Umbilical cord (tissue), 2 donors: ENCODE results near the gene THSD1. TPM values are rescaled to one million over a fixed set of nuclear protein-coding genes. Genes with fewer than 3 reads are reported as not detected.
A peak's percentile ranks its signal among the peaks of the same experiment; 100 is the strongest.

Experiments
- DNase-seq: peaks from one replicate; pipeline ENCODE4 v3.0.0-alpha.2; 2015; ENCODE audit warnings: low spot score
- total RNA-seq: library from RNA; depleted of rRNA; stranded (reverse); fragments of >200 nt; gene quantifications from one replicate; pipeline ENCODE4 v1.2.3, GENCODE V29; 2014; ENCODE audit warnings: low replicate concordance; ENCODE audit not compliant: insufficient read depth

Gene THSD1
- total RNA-seq, result 8.4 TPM

DNA sequence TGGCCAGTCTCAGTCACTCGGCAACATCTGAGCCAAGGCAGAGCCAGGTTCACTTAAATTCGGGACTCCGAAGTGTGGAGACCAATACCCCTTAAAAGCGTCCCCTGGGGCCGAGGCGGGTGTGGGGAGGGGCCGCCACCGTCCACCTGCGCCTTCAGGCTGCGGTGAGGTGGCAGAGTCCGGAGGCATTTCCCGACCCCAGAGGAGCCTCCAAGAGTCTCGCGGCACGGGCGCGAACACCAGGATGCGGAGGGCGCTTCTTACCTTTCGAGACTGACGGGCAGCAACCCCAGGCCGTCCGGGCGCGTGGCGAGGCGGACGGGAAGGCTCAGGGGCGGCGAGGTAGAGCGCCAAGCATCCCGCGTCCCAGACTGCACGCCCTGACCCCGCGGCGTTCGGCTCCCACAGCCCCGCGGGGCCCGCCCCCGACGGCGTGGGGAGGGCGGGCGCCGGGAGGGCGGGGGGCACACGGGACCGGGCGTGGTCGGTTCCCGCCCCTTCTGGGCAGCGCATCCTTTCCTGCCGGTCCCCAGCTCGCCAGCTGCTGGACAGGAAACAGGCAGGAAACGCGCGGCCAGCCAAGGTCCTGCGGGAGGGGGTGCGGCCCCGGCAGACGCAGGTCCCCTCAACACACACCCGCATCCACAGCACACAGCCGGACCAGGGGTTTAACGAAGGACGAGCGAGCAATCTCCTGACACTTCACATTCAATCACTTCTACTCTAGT, at the start of gene THSD1:
THSD1 (minus strand) TSS at position 406 of the 728 bp plus-strand sequence. CDS start 3,572 bp downstream, outside the sequence.
- peak; percentile 40 for DNase-seq

DNA sequence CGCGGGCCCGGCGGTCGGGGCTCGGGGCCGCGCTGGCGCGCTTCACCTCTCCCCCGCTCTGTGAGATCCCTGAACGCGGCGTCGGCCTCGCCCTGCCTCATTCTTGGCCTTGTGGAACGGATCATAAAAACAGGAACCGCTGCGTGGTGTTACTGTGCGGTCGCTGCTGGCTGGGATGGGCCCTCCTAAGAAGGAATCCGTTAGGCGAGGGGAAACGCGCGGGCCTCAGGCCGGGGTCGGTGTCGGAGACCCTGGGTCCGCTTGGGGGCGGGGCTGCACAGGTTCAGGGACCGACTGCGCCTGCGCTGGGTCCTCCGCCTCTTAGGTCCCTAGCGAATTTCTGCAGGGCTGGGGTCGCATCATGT, 49.7 kb upstream of the THSD1 start:
- peak; percentile 82 for DNase-seq

DNA sequence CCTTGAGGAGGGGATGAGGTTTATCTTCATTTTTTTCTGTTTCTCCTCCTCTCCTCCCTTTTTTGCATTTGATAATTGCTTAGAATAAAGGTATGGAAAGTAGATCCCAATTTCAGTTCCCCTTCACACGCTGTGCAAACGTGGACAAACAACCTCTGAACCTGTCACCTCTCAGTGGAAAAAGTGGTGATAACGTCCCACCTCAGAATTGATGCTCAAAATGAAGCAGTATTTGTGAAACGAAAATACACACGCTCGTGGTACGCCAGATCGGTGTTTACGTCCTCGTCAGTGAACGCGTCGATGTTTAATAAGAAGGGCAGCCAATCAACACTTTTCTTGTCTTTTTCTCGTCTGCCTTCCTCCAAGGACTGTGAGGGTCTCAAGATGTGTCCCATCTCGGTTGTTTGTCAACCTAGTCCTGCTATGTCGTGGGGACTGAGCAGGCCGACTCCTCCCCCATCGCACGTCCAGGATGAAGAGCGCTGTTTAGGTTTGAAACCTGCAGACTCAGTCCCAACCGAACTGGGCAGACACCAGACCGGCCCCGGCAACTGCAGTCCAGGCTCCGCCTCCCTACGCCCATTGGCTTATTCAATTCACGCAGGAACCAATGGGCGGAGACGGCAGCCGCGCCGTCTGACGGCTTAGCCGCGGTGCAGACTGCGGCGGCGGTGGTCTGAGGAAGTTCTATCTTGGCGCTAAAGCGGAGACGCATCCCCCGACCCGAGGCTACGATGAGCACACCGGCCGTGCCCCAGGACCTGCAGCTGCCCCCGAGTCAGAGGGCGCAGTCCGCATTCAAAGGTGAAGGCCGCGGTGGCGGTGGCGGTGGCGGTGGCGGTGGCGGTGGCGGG, 49.1 kb upstream of the THSD1 start, which contains the start of gene CKAP2:
CKAP2 (plus strand) TSS at position 659 of the 857 bp plus-strand sequence; CDS start at position 738, 79 bp downstream.
- peak; percentile 97 for DNase-seq

GRCh38 chr13:52454459-52454819, 48.5 kb upstream of the THSD1 start:
- peak; percentile 50 for DNase-seq

- DNase-seq, result peak; percentile 6
Observed at GRCh38 chr13:52452470-52452869, 46.5 kb upstream of the THSD1 start.

DNA sequence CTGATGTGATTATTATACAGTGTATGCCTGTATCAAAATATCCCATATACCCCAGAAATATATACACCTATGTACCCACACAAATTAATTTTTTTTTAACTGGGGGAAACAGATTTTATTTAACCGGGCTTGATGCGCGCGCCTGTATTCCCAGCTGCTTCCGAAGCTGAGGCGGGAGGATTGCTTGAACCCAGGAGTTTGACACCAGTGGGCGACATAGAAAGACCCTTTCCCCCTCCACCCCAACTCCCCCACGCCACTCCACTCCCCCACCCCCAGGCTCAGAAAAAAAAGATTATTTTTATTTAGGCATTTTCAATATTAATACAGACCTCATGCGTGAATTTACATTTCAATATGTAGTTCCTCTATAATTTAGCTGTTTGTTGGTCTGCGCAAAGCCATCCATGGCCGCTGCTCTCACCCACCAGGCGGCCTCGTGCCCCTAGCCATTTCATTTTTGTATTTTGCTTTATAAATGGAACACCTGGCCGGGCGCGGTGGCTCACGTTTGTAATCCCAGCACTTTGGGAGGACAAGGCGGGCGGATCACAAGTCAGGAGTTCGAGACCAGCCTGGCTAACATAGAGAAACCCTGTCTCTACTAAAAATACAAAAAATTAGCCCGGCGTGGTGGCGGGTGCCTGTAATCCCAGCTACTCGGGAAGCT, 45.3 kb upstream of the THSD1 start:
- DNase-seq, result no peak

- no peak for DNase-seq
Observed at GRCh38 chr13:52450793-52451116, 44.8 kb upstream of the THSD1 start.

DNA sequence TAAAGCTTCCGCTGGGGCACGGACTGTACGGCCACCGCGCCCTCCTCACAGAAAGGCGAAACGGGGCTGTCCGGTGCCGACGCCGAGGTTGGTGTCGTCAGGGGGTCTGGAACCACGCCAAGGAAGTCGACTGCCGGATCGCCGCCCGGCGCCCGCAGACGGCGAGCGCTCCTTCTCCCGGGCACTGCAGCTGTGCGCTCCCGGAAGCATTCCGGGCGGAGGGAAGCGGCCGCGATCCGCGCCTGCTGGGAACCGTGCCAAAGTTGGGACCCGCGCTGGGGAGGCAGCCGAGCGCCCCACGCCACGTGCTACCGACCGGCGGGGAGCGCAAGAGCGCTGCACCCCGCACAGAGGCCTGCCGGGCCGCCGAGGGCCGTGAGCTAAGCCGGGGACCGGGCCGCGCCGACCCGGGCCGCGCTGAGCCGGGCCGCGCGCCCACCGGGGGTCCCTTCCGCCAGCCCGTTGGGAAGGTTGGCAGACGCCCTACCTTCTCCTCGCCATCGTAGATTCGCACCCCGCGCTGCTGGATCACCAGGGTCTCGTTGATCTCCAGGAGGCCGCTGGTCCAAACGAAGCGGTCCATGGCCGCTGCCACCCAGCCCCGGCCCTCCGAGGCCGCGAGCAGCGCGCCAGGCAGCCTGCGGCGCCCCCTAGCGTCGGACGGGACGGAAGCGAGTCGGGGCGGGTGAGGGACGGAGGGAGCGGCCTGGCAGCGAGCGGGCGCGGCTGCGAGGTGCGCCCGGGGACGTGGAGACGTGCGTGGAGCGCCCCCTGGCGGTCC, 44.2 kb upstream of the THSD1 start, which contains the start of gene VPS36:
VPS36 (minus strand) TSS at position 623 of the 781 bp plus-strand sequence; CDS start at position 583, 40 bp downstream.
- peak; percentile 97 for DNase-seq

DNA sequence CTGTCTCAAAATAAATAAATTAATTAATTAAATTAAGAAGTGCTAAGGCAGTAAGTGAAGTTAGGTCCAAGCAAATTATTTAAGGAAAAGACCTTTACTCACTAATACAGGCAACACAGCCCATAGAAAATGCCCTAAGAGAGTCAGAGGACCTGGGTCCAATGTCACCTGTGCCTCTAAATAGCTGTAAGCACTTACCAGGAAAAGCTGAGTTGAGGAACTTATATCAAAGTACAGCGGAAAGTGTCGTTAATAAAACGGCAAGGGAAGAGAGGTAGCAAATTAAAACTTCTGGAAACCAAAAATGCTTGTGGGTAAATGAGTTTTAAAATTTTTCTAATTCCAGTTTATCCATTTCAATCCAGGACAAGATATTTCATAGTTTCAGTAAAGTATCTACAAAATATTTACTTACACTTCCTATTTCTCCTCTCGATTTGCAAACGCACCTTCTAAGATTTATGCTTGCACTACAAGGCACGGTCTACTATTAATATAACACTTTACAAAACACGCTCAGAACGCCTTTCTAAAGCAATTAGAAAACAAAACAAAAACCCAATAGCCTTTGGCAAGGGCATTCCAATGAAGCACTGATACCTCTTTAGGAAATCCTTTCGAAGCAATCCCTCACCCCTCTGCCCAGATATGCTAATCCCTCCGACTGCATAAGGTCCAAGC, 43.5 kb upstream of the THSD1 start:
- DNase-seq, result peak; percentile 5

DNA sequence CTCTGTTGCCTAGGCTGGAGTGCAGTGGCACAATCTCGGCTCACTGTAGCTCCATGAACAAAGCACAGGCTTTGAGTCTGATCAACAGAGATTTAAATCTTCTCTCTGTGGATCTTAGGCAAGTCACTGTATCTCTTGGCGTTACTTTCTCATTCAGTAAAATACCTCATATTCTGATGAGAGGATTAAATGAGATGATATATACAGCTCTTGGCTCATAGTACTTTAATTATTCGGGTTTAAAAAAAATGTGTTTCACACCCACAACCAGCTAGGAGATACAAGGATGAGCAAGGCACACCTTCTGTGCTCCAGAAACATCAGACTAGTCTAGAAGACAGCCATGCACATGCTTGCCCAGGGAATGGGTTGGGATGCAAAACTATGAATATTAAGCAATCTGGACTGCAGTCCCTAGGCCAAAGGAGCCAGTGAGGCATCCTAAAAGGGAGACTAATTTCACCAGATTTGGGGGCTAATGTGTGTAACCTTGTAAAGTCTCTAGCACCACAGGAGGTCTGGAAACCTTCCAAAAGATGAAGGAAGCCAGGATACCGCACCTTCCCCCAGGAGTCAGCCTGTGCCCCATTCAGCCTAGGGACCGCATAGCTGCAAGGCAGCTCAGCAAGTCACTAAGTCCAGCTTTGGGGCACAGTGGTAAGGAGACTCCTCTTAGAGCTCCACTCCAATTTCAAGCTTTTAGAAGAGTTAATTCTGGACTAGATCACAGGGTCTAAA, 42.0 kb upstream of the THSD1 start:
- no peak for DNase-seq

DNA sequence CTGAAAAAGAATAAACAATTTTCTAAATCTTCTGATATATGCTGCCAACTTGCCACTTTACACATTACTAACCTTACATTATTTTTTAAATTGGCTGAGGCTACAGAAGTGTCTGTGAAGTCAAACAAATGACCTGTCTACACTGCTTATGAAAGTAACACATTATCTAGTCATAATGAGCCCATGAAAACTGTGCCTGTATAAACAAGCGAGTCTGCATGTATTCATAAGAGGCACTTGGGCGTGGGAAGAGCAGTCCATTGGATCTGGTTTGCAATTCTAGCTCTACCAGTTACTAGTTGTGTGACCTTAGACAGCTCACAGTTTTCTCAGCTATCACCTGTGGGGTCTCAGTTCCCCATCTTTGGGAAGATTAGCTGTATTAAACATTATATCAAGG, 41.4 kb upstream of the THSD1 start:
- DNase-seq, result no peak

DNA sequence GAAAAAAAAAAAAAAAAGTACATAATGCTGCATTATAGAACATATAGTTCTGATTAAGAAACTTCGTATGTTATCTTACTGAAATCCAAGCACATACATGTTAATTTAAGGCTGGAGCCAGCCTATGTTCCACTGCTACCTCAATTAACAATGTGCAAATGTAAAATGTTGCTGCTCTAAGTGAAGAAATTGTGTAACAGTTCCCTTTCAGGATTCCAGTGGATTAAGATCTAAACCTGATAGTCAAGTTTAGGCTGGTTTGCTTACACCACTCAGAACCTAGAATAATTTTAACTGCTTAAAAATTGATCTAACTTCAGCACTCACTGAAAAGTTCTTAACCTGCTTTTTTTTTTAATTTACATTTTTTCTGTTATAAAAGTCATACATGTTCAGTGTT, 40.3 kb upstream of the THSD1 start:
- peak; percentile 61 for DNase-seq

DNA sequence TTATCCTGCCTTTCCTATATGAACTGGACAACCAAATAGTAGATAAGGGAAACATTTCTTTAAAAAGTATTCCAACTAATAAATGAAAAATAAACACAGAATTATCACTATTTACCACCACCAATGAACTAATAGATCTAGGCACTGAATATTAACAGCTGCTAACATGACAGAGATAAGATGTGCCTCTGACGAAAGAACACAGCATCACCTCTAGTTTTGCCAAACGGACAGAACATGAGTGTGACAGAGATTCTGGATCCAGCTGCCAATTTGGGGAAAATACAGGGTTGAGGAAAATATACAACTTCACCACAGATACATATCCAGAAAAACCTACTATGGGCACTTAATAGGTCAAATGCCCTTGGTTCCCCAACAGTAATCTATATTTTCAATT, 26.5 kb upstream of the THSD1 start:
- DNase-seq, result no peak

GRCh38 chr13:52428295-52428694, 22.3 kb upstream of the THSD1 start:
- DNase-seq, result peak; percentile 49

DNA sequence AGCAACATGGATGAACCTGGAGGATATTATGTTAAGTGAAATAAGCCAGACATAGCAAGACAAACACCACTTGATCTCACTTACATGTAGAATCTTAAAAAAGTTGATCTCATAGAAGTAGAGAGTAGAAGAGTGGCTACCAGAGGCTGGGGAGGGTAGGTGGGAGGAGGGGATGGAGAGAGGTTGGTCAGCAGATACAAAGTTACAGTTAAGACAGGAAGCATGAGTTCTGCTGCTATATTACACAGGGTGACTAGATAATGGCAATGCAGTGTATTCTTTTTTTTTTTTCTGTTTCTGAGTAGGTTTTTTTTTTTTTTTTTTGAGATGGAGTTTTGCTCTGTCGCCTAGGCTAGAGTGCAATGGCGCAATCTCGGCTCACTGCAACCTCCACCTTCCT, 15.2 kb upstream of the THSD1 start:
- DNase-seq, result no peak

DNA sequence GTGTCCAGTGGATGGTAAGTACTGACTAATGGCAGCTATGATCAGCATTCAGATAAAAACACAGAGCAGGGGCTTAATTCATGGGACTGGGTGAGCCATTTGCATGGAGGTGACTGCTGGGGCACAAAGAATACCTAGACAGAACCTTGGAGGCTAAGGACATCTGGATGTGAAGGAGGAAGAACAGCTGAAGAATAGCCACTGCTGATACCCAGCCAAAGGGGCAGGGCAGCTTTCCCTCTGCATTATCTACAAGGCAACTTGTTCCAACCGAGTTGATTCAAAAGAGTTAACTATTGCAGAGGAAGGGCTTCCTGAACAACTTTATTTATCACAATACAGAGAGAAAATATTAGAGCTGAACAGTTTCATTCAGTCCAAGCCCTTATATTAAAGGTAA, 13.1 kb upstream of the THSD1 start:
- no peak for DNase-seq

DNA sequence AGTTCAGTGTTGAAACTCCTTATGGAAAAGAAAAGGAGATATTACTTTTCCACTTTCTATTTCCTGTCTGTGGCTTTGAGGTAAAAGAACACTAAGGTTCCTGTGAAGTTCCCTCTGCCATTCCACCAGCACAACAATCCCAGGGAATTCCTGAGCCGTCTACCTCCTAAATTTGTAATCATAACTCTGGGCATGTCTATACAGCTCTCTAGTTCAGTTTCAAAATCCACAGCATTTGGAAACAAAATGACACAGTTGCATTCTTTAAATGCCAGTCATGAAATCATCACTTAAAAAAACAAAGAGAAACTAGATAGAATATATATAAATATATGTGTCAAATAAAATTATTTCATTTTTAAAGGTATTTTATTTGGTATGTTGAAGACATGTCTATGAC, 9.0 kb upstream of the THSD1 start:
- DNase-seq, result peak; percentile 42

DNA sequence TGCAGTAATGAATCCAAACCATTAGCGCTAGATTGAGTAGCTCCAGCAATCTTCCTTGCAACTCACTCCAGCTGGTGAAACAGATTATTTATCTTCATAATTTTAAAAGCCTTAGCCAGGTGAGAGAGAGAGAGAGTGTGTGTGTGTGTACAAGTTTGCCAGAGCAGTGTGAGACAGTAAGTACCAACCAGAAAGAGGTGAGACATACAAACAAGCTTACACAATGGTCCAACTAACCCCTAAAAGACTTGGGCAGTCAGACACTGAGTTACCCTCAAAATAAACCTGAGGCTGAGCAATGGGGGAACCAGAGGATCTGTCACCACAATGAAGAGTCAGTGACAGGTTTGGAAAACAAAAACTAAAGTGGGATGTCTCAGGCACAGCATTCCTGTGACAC, 8.1 kb upstream of the THSD1 start:
- no peak for DNase-seq

- DNase-seq, result no peak
Observed at GRCh38 chr13:52412128-52412527, 6.2 kb upstream of the THSD1 start.

DNA sequence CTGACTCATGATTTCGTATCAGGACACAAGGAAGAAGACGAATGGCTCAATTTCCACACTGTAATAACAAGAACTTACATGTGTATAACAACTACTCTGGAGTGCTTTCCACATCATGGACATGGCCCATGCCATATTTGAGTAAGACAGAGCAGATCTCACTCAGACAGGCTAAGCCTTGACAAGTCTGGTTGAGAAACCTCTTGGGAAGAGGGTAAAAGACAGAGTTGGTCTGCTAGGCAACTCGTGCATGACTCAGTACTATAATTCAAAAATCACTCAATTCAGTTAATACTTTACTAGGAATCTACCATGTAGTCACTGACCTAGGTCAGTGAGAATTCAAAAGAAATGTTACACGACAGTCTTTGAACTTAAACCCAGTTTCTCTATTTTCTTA, 5.7 kb upstream of the THSD1 start:
- DNase-seq, result peak; percentile 90
